AG04449 (cell line): Measurements from ENCODE around the gene APBA2.

ENCODE experiments used
- CTCF ChIA-PET: fragments of 350-600 bp; formaldehyde crosslinking; extraction: SDS; loops from one replicate; lab custom pipeline; 2021; ENCODE audit warnings: antibody characterized with exemption; lab: Yijun Ruan, JAX
- POLR2A ChIA-PET: fragments of 400-600, 350-600 bp; formaldehyde crosslinking; extraction: SDS; loops from one replicate; lab custom pipeline; 2020; ENCODE audit warnings: antibody characterized with exemption, inconsistent platforms; lab: Yijun Ruan, JAX
- DNase-seq: peaks from one replicate; pipeline ENCODE4 v3.0.0-alpha.2; 2010; ENCODE audit warnings: low read depth, low spot score
- H3K4me3 ChIP-seq: 2 replicates; pipeline ENCODE4 v1.5.1; 2011; ENCODE audit warnings: low read depth, mild to moderate bottlenecking, control low read depth, low read length
- CTCF ChIP-seq: IDR thresholded peaks from one replicate; pipeline ENCODE4 v1.5.1; 2011; ENCODE audit warnings: mild to moderate bottlenecking, moderate library complexity, low read length, control low read depth, inconsistent platforms; ENCODE audit not compliant: insufficient read depth; ENCODE audit errors: missing control alignments

The APBA2 gene

GRCh38 chr15:28943611-28944230 lies 57.9 kb downstream of the APBA2 start:
- no peak overlapping the region for H3K4me3 ChIP-seq
- ChIA-PET CTCF (interaction anchor here (1.5 kb wide), 1 partner anchor 12 kb away, joined by 3 read pairs; no protein-coding TSS in a partner anchor), POLR2A (no interaction called here)
- no peak for DNase-seq
- no peak for TF ChIP-seq CTCF

GRCh38 chr15:28944286-28944685 lies 58.5 kb downstream of the APBA2 start:
- CTCF ChIA-PET: interaction anchor here (1.5 kb wide), 1 partner anchor 11 kb away, joined by 3 read pairs; no protein-coding TSS in a partner anchor
- TF ChIP-seq CTCF: no peak
- no peak for DNase-seq
- H3K4me3 ChIP-seq: no peak overlapping the region
- POLR2A ChIA-PET: no interaction called here

GRCh38 chr15:28944696-28945300 lies 59.0 kb downstream of the APBA2 start:
- CTCF ChIA-PET: interaction anchor here (1.5 kb wide), 1 partner anchor 11 kb away, joined by 3 read pairs; no protein-coding TSS in a partner anchor
- POLR2A ChIA-PET: no interaction called here
- no peak for DNase-seq
- TF ChIP-seq CTCF: no peak
- no peak overlapping the region for H3K4me3 ChIP-seq

GRCh38 chr15:28945626-28946230 lies 60.0 kb downstream of the APBA2 start:
- TF ChIP-seq CTCF: no peak
- ChIA-PET CTCF (interaction anchor here (0.9 kb wide), 1 partner anchor 14 kb away, joined by 4 read pairs; no protein-coding TSS in a partner anchor), POLR2A (no interaction called here)
- H3K4me3 ChIP-seq: no peak overlapping the region
- no peak for DNase-seq

- TF ChIP-seq CTCF: no peak
- DNase-seq: no peak
- no peak overlapping the region for H3K4me3 ChIP-seq
- ChIA-PET POLR2A (no interaction called here), CTCF (interaction anchor here (0.9 to 1.0 kb wide), 2 partner anchors 11 to 13 kb away, joined by 4 read pairs; no protein-coding TSS in a partner anchor)
These were observed 61.0 kb downstream of the APBA2 start for GRCh38 chr15:28946803-28947202.

- CTCF ChIA-PET: interaction anchor here (1.0 kb wide), 1 partner anchor 12 kb away, joined by 4 read pairs; no protein-coding TSS in a partner anchor
- TF ChIP-seq CTCF: no peak
- POLR2A ChIA-PET: no interaction called here
- no peak overlapping the region for H3K4me3 ChIP-seq
- DNase-seq: no peak
These were observed 61.5 kb downstream of the APBA2 start for GRCh38 chr15:28947221-28947674.
